DOHH2 (cell line): ENCODE data around the gene BHLHE40.

ENCODE experiments used
- CTCF ChIP-seq: fragments of 200-600 bp; sonication (generic); IDR thresholded peaks from one replicate; pipeline ENCODE4 v1.5.1; 2014; ENCODE audit warnings: antibody characterized with exemption, mild to moderate bottlenecking, low read depth, low read length; ENCODE audit not compliant: poor library complexity, severe bottlenecking
- EZH2phosphoT487 ChIP-seq: fragments of 200-600 bp; sonication (generic); IDR thresholded peaks from 2 replicates; pipeline ENCODE4 v1.6.1; 2017; ENCODE audit warnings: borderline replicate concordance, mild to moderate bottlenecking, antibody characterized with exemption, low read length, moderate library complexity, mixed read lengths

- no peak for TF ChIP-seq CTCF
- no peak for TF ChIP-seq EZH2phosphoT487
Observed at GRCh38 chr3:4950351-4950784, 28.9 kb upstream of the BHLHE40 start.
